Muscle layer of duodenum (tissue), 2 donors: ENCODE results near the gene RNU6-9.
A peak's percentile ranks its signal among the peaks of the same experiment; 100 is the strongest.

Experiments used
- H3K27ac ChIP-seq: one replicate; pipeline ENCODE4 v1.7.0; 2013; ENCODE audit warnings: mild to moderate bottlenecking, low read length
- H3K27me3 ChIP-seq: one replicate; pipeline ENCODE4 v1.7.0; 2013; ENCODE audit warnings: low read depth, mild to moderate bottlenecking, control low read depth, low read length
- H3K36me3 ChIP-seq, 2 donors: one replicate each; pipeline ENCODE4 v1.7.0; 2013; ENCODE audit warnings: low read length in 2 of 2, control low read depth in 1 of 2, mild to moderate bottlenecking in 1 of 2; ENCODE audit not compliant: insufficient read depth in 2 of 2, control insufficient read depth in 1 of 2
- H3K4me1 ChIP-seq, 2 donors: one replicate each; pipeline ENCODE4 v1.7.0; 2013; ENCODE audit warnings: low read length in 2 of 2, mild to moderate bottlenecking in 2 of 2, control low read depth in 1 of 2, moderate library complexity in 1 of 2; ENCODE audit not compliant: insufficient read depth in 2 of 2, control insufficient read depth in 1 of 2
- H3K4me3 ChIP-seq, 2 donors: one replicate each; pipeline ENCODE4 v1.7.0; 2013; ENCODE audit warnings: low read length in 2 of 2, low read depth in 1 of 2, mild to moderate bottlenecking in 1 of 2
- H3K9me3 ChIP-seq, 2 donors: one replicate each; pipeline ENCODE4 v1.7.0; 2013; ENCODE audit warnings: low read length in 2 of 2, control low read depth in 1 of 2, mild to moderate bottlenecking in 1 of 2; ENCODE audit not compliant: control insufficient read depth in 1 of 2
- donor health status: healthy.

RNU6-9 gene

GRCh38 chr19:927780-928401 is 34.6 kb downstream of the RNU6-9 start:
- H3K4me1 ChIP-seq = peaks cover 0 to 28% of the 10 kb centered on the region in 2 donors
- H3K27ac ChIP-seq = no peak overlapping the region

GRCh38 chr19:928471-929202 is 35.4 kb downstream of the RNU6-9 start:
- peaks cover 0 to 35% of the 10 kb centered on the region in 2 donors for H3K4me1 ChIP-seq
- H3K4me3 ChIP-seq = no peak overlapping the region

More at GRCh38 chr19:927780-928401, 34.6 kb downstream of the RNU6-9 start:
- no peak overlapping the region for H3K4me3 ChIP-seq
- H3K27me3 ChIP-seq = no peaks in the 10 kb centered on the region
- peaks cover 0 to 7% of the 10 kb centered on the region in 2 donors for H3K36me3 ChIP-seq
- no peaks in the 10 kb centered on the region for H3K9me3 ChIP-seq

GRCh38 chr19:929203-929890 is 36.1 kb downstream of the RNU6-9 start:
- H3K4me1 ChIP-seq = peaks cover 0 to 42% of the 10 kb centered on the region in 2 donors
- H3K27me3 ChIP-seq = no peaks in the 10 kb centered on the region
- no peaks in the 10 kb centered on the region for H3K9me3 ChIP-seq
- no peak overlapping the region for H3K27ac ChIP-seq
- no peak overlapping the region for H3K4me3 ChIP-seq
- H3K36me3 ChIP-seq = peaks cover 0 to 7% of the 10 kb centered on the region in 2 donors

More at GRCh38 chr19:928471-929202, 35.4 kb downstream of the RNU6-9 start:
- Histone ChIP-seq H3K27ac (no peak overlapping the region), H3K27me3 (no peaks in the 10 kb centered on the region), H3K36me3 (peaks cover 0 to 7% of the 10 kb centered on the region in 2 donors), H3K9me3 (no peaks in the 10 kb centered on the region)

- H3K27me3 ChIP-seq = no peaks in the 10 kb centered on the region
- peaks cover 0 to 7% of the 10 kb centered on the region in 2 donors for H3K36me3 ChIP-seq
- no peaks in the 10 kb centered on the region for H3K9me3 ChIP-seq
- no peak overlapping the region for H3K4me3 ChIP-seq
- no peak overlapping the region for H3K27ac ChIP-seq
- peaks cover 0 to 42% of the 10 kb centered on the region in 2 donors for H3K4me1 ChIP-seq
Measured at GRCh38 chr19:929891-930258, 36.6 kb downstream of the RNU6-9 start.

GRCh38 chr19:931860-932647 is 38.8 kb downstream of the RNU6-9 start:
- Histone ChIP-seq H3K27me3 (no peaks in the 10 kb centered on the region), H3K9me3 (no peaks in the 10 kb centered on the region), H3K27ac (no peak overlapping the region), H3K4me1 (peaks cover 0 to 46% of the 10 kb centered on the region in 2 donors), H3K4me3 (peak overlapping the region in 1 of 2 donors; percentile 19), H3K36me3 (peaks cover 0 to 7% of the 10 kb centered on the region in 2 donors)

- Histone ChIP-seq H3K27me3 (no peaks in the 10 kb centered on the region), H3K4me1 (peaks cover 0 to 39% of the 10 kb centered on the region in 2 donors), H3K4me3 (peak overlapping the region in 1 of 2 donors; percentile 19)
Measured at GRCh38 chr19:932648-933552, 39.6 kb downstream of the RNU6-9 start.

GRCh38 chr19:933553-933882 is 40.2 kb downstream of the RNU6-9 start:
- H3K4me3 ChIP-seq = peak overlapping the region in 1 of 2 donors; percentile 19
- peaks cover 0 to 36% of the 10 kb centered on the region in 2 donors for H3K4me1 ChIP-seq
- no peak overlapping the region for H3K27ac ChIP-seq

More at GRCh38 chr19:932648-933552, 39.6 kb downstream of the RNU6-9 start:
- Histone ChIP-seq H3K27ac (no peak overlapping the region), H3K36me3 (peaks cover 0 to 7% of the 10 kb centered on the region in 2 donors), H3K9me3 (no peaks in the 10 kb centered on the region)

GRCh38 chr19:934197-934840 is 41.0 kb downstream of the RNU6-9 start:
- Histone ChIP-seq H3K4me1 (peaks cover 0 to 36% of the 10 kb centered on the region in 2 donors), H3K4me3 (no peak overlapping the region)

More at GRCh38 chr19:933553-933882, 40.2 kb downstream of the RNU6-9 start:
- H3K9me3 ChIP-seq = no peaks in the 10 kb centered on the region
- H3K36me3 ChIP-seq = peaks cover 0 to 7% of the 10 kb centered on the region in 2 donors
- no peaks in the 10 kb centered on the region for H3K27me3 ChIP-seq

GRCh38 chr19:934865-935479 is 41.7 kb downstream of the RNU6-9 start:
- Histone ChIP-seq H3K27ac (no peak overlapping the region), H3K27me3 (no peaks in the 10 kb centered on the region), H3K9me3 (no peaks in the 10 kb centered on the region), H3K36me3 (peaks cover 0 to under 1% of the 10 kb centered on the region in 2 donors), H3K4me1 (peaks cover 0 to 36% of the 10 kb centered on the region in 2 donors), H3K4me3 (no peak overlapping the region)

More at GRCh38 chr19:934197-934840, 41.0 kb downstream of the RNU6-9 start:
- peaks cover 0 to 7% of the 10 kb centered on the region in 2 donors for H3K36me3 ChIP-seq
- H3K27me3 ChIP-seq = no peaks in the 10 kb centered on the region
- H3K9me3 ChIP-seq = no peaks in the 10 kb centered on the region
- no peak overlapping the region for H3K27ac ChIP-seq
